HCT116 (cell line): ENCODE results near the gene SMIM14. TPM values are rescaled to one million over a fixed set of nuclear protein-coding genes. Genes with fewer than 3 reads are reported as not detected.
"Not testable (repeated sequence)": the region's sequence is repeated elsewhere in the genome, so short reads cannot be mapped to it uniquely, and the experiment has no call there.

ENCODE experiments used
- ATAC-seq: fragments of 200-7000 bp; cut with Tn5 transposase; 2 replicates; pipeline ENCODE4 v1.9.1; 2020; ENCODE audit warnings: mild to moderate bottlenecking, moderate library complexity
- BruUV-seq: library from RNA; stranded (reverse); fragments of 400-500 nt; replicated peaks from 2 replicates; lab custom pipeline; 2021; lab: Mats Ljungman, UMichigan
- CTCF ChIA-PET: fragments of 300-600 bp; sonication (Branson Sonifier 250); formaldehyde crosslinking; loops from one replicate; lab custom pipeline; 2021; ENCODE audit warnings: antibody characterized with exemption; lab: Charles Lee
- POLR2A ChIA-PET: fragments of 300-600, 350-600 bp; sonication (Branson Sonifier 250); formaldehyde crosslinking; loops from one replicate; lab custom pipeline; 2021; ENCODE audit warnings: antibody characterized with exemption; lab: Charles Lee
- RAD21 ChIA-PET, 2 experiments: fragments of 300-600 bp; sonication (Branson Sonifier 250); formaldehyde crosslinking; loops; one replicate each; lab custom pipeline; 2023; ENCODE audit warnings: low total read pairs in 2 of 2; ENCODE audit not compliant: uncharacterized antibody in 2 of 2, unreplicated experiment in 2 of 2, low non-redundant PET in 1 of 2; lab: Charles Lee
- DNase-seq: peaks from one replicate; pipeline ENCODE4 v3.0.0-alpha.2; 2010; ENCODE audit warnings: low read depth, low spot score
- H2AFZ ChIP-seq: fragments of 200-600 bp; shearing (Covaris generic), sonication (generic); 2 replicates; pipeline ENCODE4 v1.6.1; 2017; ENCODE audit warnings: low read depth, mixed run types, mixed read lengths, antibody characterized with exemption, low read length; ENCODE audit not compliant: poor library complexity, severe bottlenecking
- H3K27ac ChIP-seq: 2 replicates; pipeline ENCODE4 v1.5.1; 2012; ENCODE audit warnings: low read depth, low read length
- H3K27me3 ChIP-seq: fragments of 200-600 bp; sonication (generic); 2 replicates; pipeline ENCODE4 v1.6.1; 2016; ENCODE audit warnings: mixed run types, low read length, mixed read lengths; ENCODE audit not compliant: insufficient read depth
- H3K36me3 ChIP-seq, 2 experiments: fragments of 200-500 bp in 1 of 2; fragments of 200-600 bp in 1 of 2; sonication (Bioruptor generic) in 1 of 2; sonication (generic) in 1 of 2; 2 replicates each; pipeline versions ENCODE4 v1.5.1 to v1.6.1; 2014 to 2016; ENCODE audit warnings: low read length in 2 of 2, inconsistent platforms in 1 of 2, mixed read lengths in 1 of 2, mixed run types in 1 of 2; ENCODE audit not compliant: insufficient read depth in 2 of 2, control insufficient read depth in 1 of 2
- H3K4me1 ChIP-seq, 2 experiments: fragments of 200-600 bp in 1 of 2; sonication (generic) in 1 of 2; 2 replicates each; pipeline versions ENCODE4 v1.5.1 to v1.6.1; 2012 to 2017; ENCODE audit warnings: low read length in 2 of 2, inconsistent platforms in 1 of 2, mild to moderate bottlenecking in 1 of 2, mixed read lengths in 1 of 2, mixed run types in 1 of 2, moderate library complexity in 1 of 2; ENCODE audit not compliant: insufficient read depth in 2 of 2, control insufficient read depth in 1 of 2
- H3K4me2 ChIP-seq: fragments of 200-600 bp; sonication (generic); 2 replicates; pipeline ENCODE4 v1.6.1; 2017; ENCODE audit warnings: mixed run types, low read length, mixed read lengths
- H3K4me3 ChIP-seq, 2 experiments: fragments of 200-600 bp in 1 of 2; sonication (generic) in 1 of 2; replicated peaks in 1 of 2; 2 replicates each; pipeline ENCODE4 v1.5.1; 2011 to 2016; ENCODE audit warnings: low read length in 2 of 2, control low read depth in 1 of 2, low read depth in 1 of 2, mild to moderate bottlenecking in 1 of 2, mixed read lengths in 1 of 2, mixed run types in 1 of 2
- H3K79me2 ChIP-seq: fragments of 200-600 bp; sonication (generic); 2 replicates; pipeline ENCODE4 v1.6.1; 2017; ENCODE audit warnings: mild to moderate bottlenecking, mixed run types, low read length, moderate library complexity, mixed read lengths; ENCODE audit not compliant: insufficient read depth
- H3K9ac ChIP-seq: fragments of 200-600 bp; sonication (generic); 2 replicates; pipeline ENCODE4 v1.6.1; 2016; ENCODE audit warnings: low read length, mixed read lengths
- H3K9me2 ChIP-seq: fragments of 200-600 bp; sonication (generic), shearing (Covaris generic); 2 replicates; pipeline ENCODE4 v1.6.1; 2017; ENCODE audit warnings: mixed run types, mild to moderate bottlenecking, moderate library complexity; ENCODE audit not compliant: insufficient read depth
- H3K9me3 ChIP-seq, 2 experiments: fragments of 200-500 bp in 1 of 2; fragments of 200-600 bp in 1 of 2; sonication (Bioruptor generic) in 1 of 2; sonication (generic) in 1 of 2; 2 replicates each; pipeline ENCODE4 v1.6.1; 2014 to 2017; ENCODE audit warnings: low read length in 2 of 2, mixed read lengths in 2 of 2, inconsistent platforms in 1 of 2, low read depth in 1 of 2, mild to moderate bottlenecking in 1 of 2, mixed run types in 1 of 2, moderate library complexity in 1 of 2; ENCODE audit not compliant: control insufficient read depth in 1 of 2, insufficient read depth in 1 of 2
- H4K20me1 ChIP-seq: fragments of 200-600 bp; sonication (generic), shearing (Covaris generic); 2 replicates; pipeline ENCODE4 v1.6.1; 2017; ENCODE audit warnings: mixed run types, mild to moderate bottlenecking, moderate library complexity; ENCODE audit not compliant: insufficient read depth
- CBX3 ChIP-seq: IDR thresholded peaks from 2 replicates; pipeline ENCODE4 v1.6.1; 2012; ENCODE audit warnings: low read depth
- EZH2 ChIP-seq: fragments of 200-600 bp; sonication (generic); IDR thresholded peaks from 2 replicates; pipeline ENCODE4 v1.6.1; 2017; ENCODE audit warnings: antibody characterized with exemption, mixed run types
- FOSL1 ChIP-seq: IDR thresholded peaks from 2 replicates; pipeline ENCODE4 v1.6.1; 2012; ENCODE audit warnings: low read depth
- POLR2A ChIP-seq: IDR thresholded peaks from 2 replicates; pipeline ENCODE4 v1.7.0; 2011; ENCODE audit warnings: borderline replicate concordance; ENCODE audit not compliant: insufficient read depth, insufficient read length; ENCODE audit errors: extremely low read depth
- POLR2AphosphoS5 ChIP-seq: IDR thresholded peaks from 2 replicates; pipeline ENCODE4 v1.6.1; 2011; ENCODE audit warnings: mild to moderate bottlenecking, low read depth, low read length, moderate library complexity
- SRF ChIP-seq: IDR thresholded peaks from 2 replicates; pipeline ENCODE4 v1.6.1; 2012; ENCODE audit warnings: low read depth
- TCF7L2 ChIP-seq: IDR thresholded peaks from 2 replicates; pipeline ENCODE4 v1.7.0; 2011; ENCODE audit warnings: borderline replicate concordance, inconsistent platforms; ENCODE audit not compliant: insufficient read depth, insufficient read length; ENCODE audit errors: extremely low read depth
- YY1 ChIP-seq: IDR thresholded peaks from 2 replicates; pipeline ENCODE4 v1.6.1; 2011; ENCODE audit warnings: low read length, low read depth, moderate library complexity, mild to moderate bottlenecking; ENCODE audit not compliant: insufficient replicate concordance; ENCODE audit errors: extremely low read depth
- ZFX ChIP-seq: fragments of 450-650 bp; IDR thresholded peaks from 2 replicates; pipeline ENCODE4 v1.6.1; 2017
- ZNF274 ChIP-seq: fragments of 200-500 bp; sonication (Bioruptor generic); IDR thresholded peaks from 2 replicates; pipeline ENCODE4 v1.6.1; 2014; ENCODE audit warnings: mild to moderate bottlenecking, low read depth, low read length, inconsistent platforms
- intact Hi-C: fragments of 100-400 bp; cut with micrococcal nuclease; formaldehyde crosslinking; loops from 2 replicates; pipeline ENCODE4 v1.10.0; 2022
- total RNA-seq: library from RNA; stranded (reverse); gene quantifications from one replicate; pipeline ENCODE4 v1.2.1, GENCODE V29; 2021; ENCODE audit not compliant: unreplicated experiment
- TF ChIP-seq, protein P1 (sequence below): IDR thresholded peaks from 2 replicates; pipeline ENCODE4 v1.6.1; 2012; ENCODE audit warnings: low read depth
- TF ChIP-seq, protein P2 (sequence below): IDR thresholded peaks from 2 replicates; pipeline ENCODE4 v1.6.1; 2012
- TF ChIP-seq, protein P3 (sequence below), 3 experiments: fragments of 200-600 bp in 1 of 3; sonication (generic) in 1 of 3; IDR thresholded peaks in 2 of 3; conservative IDR thresholded peaks in 1 of 3; 2 replicates each; pipeline ENCODE4 v1.5.1; 2012 to 2017; ENCODE audit warnings: low read depth in 2 of 3, low read length in 2 of 3, antibody characterized with exemption in 1 of 3, borderline replicate concordance in 1 of 3, control low read depth in 1 of 3, mild to moderate bottlenecking in 1 of 3, mixed read lengths in 1 of 3, mixed run types in 1 of 3, moderate library complexity in 1 of 3; ENCODE audit not compliant: insufficient read depth in 1 of 3

Gene SMIM14
- total RNA-seq, 1 experiment from 2014 or later = 21.6 TPM

DNA sequence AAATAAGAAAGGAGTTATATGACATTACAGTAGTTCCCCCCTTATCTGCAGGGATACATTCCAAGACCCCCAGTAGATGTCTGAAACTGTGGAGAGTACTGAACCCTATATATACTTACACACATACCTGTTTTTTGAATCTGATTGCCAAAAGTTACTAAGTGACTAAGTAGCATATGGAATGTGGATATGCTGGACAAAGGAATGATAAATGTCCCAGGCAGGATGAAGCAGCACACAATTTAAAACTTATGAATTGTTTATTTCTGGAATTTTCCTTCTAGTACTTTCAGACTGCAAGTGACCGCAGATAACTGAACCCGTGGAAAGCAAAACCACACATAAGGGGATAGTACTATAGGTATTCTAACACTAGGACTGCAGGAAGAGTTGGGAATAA is 134.1 kb downstream of the SMIM14 start:
- Histone ChIP-seq H3K4me3 (no peak overlapping the region), H3K79me2 (no peaks in the 10 kb centered on the region), H3K27ac (no peak overlapping the region), H3K4me1 (no peaks in the 10 kb centered on the region; a peak in 1 of 4 replicates), H3K27me3 (no peaks in the 10 kb centered on the region), H3K9ac (no peak overlapping the region), H3K36me3 (peaks cover 55 to 63% of the 10 kb centered on the region in 2 experiments), H4K20me1 (no peaks in the 10 kb centered on the region), H3K9me2 (no peaks in the 10 kb centered on the region), H2AFZ (no peak overlapping the region), H3K4me2 (no peak overlapping the region)
- ChIA-PET CTCF (no interaction called here), RAD21 (no interaction called here), POLR2A (no interaction called here)
- no TSS peak for BruUV-seq
- no peak for ATAC-seq
- intact Hi-C loops = no loop called here
- TF ChIP-seq TCF7L2 (no peak), POLR2AphosphoS5 (no peak), ZNF274 (no peak), CBX3 (no peak), ZFX (no peak), FOSL1 (no peak), YY1 (no peak), POLR2A (no peak), SRF (no peak), EZH2 (no peak)
- TF ChIP-seq, protein P1, sequence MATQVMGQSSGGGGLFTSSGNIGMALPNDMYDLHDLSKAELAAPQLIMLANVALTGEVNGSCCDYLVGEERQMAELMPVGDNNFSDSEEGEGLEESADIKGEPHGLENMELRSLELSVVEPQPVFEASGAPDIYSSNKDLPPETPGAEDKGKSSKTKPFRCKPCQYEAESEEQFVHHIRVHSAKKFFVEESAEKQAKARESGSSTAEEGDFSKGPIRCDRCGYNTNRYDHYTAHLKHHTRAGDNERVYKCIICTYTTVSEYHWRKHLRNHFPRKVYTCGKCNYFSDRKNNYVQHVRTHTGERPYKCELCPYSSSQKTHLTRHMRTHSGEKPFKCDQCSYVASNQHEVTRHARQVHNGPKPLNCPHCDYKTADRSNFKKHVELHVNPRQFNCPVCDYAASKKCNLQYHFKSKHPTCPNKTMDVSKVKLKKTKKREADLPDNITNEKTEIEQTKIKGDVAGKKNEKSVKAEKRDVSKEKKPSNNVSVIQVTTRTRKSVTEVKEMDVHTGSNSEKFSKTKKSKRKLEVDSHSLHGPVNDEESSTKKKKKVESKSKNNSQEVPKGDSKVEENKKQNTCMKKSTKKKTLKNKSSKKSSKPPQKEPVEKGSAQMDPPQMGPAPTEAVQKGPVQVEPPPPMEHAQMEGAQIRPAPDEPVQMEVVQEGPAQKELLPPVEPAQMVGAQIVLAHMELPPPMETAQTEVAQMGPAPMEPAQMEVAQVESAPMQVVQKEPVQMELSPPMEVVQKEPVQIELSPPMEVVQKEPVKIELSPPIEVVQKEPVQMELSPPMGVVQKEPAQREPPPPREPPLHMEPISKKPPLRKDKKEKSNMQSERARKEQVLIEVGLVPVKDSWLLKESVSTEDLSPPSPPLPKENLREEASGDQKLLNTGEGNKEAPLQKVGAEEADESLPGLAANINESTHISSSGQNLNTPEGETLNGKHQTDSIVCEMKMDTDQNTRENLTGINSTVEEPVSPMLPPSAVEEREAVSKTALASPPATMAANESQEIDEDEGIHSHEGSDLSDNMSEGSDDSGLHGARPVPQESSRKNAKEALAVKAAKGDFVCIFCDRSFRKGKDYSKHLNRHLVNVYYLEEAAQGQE = no peak
- TF ChIP-seq, protein P2, sequence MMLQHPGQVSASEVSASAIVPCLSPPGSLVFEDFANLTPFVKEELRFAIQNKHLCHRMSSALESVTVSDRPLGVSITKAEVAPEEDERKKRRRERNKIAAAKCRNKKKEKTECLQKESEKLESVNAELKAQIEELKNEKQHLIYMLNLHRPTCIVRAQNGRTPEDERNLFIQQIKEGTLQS = no peak
- TF ChIP-seq, protein P3, sequence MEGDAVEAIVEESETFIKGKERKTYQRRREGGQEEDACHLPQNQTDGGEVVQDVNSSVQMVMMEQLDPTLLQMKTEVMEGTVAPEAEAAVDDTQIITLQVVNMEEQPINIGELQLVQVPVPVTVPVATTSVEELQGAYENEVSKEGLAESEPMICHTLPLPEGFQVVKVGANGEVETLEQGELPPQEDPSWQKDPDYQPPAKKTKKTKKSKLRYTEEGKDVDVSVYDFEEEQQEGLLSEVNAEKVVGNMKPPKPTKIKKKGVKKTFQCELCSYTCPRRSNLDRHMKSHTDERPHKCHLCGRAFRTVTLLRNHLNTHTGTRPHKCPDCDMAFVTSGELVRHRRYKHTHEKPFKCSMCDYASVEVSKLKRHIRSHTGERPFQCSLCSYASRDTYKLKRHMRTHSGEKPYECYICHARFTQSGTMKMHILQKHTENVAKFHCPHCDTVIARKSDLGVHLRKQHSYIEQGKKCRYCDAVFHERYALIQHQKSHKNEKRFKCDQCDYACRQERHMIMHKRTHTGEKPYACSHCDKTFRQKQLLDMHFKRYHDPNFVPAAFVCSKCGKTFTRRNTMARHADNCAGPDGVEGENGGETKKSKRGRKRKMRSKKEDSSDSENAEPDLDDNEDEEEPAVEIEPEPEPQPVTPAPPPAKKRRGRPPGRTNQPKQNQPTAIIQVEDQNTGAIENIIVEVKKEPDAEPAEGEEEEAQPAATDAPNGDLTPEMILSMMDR (IDR thresholded peaks at IDR 0.05 in 2 of 3, conservative IDR thresholded peaks at IDR 0.05 in 1 of 3; ENCODE audit: borderline replicate concordance in 1 of 3, insufficient read depth in 1 of 3, low read depth in 2 of 3, low read length in 2 of 3) = no peak
- TF ChIP-seq, all 23 proteins: peak for 0
- DNase-seq = no peak
- H3K9me3 ChIP-seq = no peaks in the 10 kb centered on the region

DNA sequence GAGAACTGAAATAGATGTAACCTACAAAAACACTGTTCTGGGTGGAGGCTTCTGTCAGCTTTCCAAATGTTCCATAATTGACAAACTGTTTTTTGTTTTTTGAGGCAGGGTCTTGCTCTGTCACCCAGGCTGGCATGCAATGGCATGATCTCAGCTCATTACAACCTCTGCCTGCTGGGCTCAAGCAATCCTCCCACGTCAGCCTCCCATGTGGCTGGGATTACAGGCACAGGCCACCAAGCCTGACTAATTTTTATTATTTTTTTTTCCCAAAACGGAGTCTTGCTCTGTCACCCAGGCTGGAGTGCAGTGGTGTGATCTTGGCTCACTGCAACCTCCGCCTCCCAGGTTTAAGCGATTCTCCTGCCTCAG is 136.0 kb downstream of the SMIM14 start:
- ATAC-seq, H3K4me1 ChIP-seq, H3K79me2 ChIP-seq, RAD21 ChIA-PET, H4K20me1 ChIP-seq, BruUV-seq, H3K9me3 ChIP-seq, DNase-seq, H2AFZ ChIP-seq, CTCF ChIA-PET, H3K27ac ChIP-seq, H3K27me3 ChIP-seq, H3K9me2 ChIP-seq, H3K9ac ChIP-seq, H3K4me2 ChIP-seq, POLR2A ChIA-PET, H3K4me3 ChIP-seq, intact Hi-C loops: not testable (repeated sequence)
- peaks cover 38 to 47% of the 10 kb centered on the region in 2 experiments for H3K36me3 ChIP-seq
